ENCODE results near the gene SPHK2.
"Not testable (repeated sequence)": the region's sequence is repeated elsewhere in the genome, so short reads cannot be mapped to it uniquely, and the experiment has no call there.

SPHK2 gene

GRCh38 chr19:48637948-48638830, 18.9 kb downstream of the SPHK2 start:
- peak; percentile 78 for DNase-seq

DNA sequence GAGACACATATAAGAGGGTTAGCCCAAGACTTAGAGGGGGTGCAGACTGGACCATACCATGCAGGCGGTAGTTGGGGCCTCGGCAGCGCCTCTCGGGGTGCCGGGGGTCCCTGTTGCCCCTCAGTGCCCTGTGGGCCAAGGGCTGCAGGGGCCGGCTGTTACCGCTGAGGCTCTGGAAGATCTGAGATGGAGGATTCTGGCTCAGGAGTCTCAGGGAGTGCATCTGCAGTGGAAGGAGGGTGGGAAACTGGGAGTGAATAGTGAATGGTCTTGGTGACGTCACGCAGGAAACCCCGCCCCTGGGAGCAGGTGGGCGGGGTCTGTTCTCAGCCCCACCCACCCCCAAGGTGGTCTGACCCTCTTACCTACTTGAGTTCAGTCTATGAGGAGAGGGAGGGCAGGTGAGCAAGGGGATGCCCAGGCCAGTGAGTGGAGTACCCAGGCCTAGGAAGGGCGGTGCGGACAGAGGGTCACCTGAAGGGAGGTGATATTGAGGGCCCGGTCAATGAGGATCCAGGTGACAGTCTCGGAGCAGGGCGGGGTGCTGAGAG, 19.6 kb downstream of the SPHK2 start:
- no peak for DNase-seq

DNA sequence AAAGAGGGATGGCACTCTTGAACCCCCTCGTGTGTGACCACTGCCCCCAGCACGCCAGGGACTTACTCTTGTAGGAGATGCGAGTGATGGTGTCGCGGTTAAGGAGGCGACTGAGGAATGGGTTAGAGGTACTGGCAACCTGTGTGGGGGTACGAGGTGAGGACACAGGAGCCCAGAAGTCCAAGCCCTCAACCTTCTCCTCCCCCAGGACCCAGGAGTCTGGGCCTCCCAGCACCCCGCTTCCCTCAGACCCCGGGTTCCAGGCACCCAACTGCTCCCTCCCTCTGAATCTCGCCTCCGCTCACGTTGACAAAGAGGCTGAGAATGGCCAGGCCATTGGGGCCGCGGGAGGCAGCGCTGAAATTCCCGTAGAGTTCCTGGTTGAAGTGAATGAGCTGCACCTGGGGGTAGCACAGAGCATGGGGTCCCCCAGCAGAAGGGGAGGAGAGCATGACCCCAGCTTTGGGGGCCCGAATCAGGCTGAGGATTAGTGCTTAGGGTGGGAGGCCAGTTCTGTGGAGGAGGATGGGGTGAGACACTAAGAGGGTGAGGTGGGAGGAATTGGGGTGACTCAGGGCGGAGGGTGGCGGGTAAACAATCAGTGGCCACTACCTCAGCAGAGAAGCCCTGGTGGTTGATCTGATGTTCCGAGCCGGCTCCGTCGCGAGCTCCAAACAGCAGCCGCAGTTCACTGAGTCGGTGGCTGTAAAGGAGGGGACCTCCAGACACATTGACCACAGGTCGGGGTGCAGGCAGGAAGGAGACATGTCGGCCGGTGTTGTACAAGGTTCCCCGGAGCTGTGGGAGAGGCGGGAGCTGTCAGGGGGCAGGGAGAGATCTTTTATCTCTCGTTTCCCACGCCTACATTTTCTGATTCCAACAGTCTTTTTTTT, 20.4 kb downstream of the SPHK2 start:
- no peak for DNase-seq

DNA sequence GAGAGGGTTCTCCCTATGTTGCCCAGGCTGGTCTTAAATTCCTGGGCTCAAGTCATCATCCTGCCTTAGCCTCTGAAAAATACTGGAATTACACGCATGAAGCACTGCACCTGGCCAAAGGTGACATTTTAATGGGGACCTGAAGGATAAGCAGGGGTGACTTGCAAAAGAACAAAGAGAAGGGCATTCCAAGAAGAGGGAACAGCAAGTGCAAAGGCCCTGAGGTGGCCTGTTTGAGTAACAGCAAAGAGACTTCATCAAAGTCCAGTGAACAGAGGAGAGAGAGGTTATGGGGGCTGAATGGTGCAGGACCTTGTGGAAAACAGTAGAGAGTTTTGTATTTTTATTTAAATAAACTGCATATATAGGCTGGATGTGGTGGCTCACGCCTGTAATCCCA, 22.5 kb downstream of the SPHK2 start:
- DNase-seq = no peak

DNA sequence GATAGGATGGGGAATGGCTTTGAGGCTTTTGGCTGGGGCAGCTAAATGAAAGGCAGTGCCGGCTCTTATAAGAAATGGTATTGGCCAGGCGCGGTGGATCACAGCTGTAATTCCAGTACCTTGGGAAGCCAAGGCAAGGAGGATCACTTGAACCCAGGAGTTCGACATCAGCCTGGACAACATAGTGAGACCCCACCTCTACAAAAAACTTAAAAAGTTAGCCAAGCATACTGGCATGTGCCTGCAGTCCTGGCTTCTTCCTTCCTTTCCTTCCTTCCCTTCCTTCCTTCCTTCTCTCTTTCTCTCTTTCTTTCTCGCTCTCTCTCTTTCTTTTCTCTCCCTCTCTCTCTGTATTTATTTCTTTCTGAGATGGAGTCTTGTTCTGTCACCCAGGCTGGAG, 23.6 kb downstream of the SPHK2 start:
- DNase-seq = no peak

DNA sequence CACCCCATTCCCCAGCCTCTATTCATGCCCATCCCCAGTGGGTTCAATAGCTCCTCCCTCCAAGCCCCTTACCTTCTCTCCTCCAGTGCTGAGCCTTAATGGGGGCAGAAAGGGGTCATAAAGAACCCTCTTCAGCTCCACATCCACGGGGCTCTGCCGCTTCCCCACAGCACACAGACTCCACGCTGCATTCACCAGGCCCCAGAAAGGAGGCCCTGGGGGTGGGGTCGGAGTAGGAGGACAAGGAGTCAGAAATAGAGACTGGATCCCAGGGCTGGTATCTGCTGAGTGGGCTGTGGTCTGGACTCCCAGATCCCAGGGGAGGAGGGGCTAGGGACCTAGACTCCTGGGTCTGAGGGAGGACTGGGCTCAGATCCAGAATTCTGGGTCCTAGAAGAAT, 25.0 kb downstream of the SPHK2 start:
- no peak for DNase-seq

GRCh38 chr19:48644839-48645619, 25.7 kb downstream of the SPHK2 start:
- peak; percentile 82 for DNase-seq

- no peak for DNase-seq
Measured at GRCh38 chr19:48645620-48646000, 26.3 kb downstream of the SPHK2 start.

- peak; percentile 94 for DNase-seq
Measured at GRCh38 chr19:48646001-48646721, 26.9 kb downstream of the SPHK2 start, which contains the start of gene CA11. Gene CA11 (minus strand): TSS chr19:48646187. CDS start chr19:48645632, 555 bp downstream.

DNA sequence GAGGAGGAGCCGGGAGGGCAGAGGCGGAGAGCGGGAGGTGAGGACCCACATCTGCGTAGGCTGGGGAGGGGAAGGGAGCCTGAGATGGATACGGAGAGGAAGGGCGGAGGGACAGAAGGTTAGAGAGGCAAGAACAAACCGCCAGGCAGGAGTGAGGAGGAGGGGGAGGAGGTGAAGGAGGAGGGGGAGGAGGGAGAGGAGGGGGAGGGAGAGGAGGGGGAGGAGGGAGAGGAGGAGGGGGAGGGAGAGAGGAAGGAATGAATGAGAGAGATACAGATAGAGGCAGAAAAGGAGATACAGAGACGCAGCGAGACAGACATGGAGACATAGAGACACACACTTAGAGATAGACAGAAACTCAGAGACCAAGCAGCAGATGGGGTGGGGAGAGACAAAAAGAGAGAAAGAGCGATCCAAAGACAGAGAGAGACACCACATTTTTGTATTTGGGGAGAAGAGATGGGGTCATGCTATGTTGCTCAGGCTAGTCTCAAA, 27.5 kb downstream of the SPHK2 start:
- DNase-seq = no peak

DNA sequence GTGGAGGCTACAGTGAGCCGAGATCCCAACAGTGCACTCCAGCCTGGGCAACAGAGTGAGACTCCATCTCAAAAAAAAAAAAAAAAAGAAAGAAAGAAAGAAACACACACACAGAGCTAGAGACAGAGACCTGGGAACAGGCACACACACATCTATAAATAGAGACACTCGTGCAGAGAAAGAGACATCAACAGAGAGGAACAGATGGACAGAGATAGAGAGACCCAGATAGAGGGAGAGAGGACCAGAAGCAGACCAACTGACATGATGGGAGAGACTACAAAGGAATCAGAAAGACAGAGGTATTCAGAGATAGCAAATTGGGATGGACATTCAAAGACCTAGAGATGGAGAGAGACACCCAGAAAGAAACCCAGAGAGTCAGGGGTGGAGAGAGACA, 28.8 kb downstream of the SPHK2 start:
- DNase-seq = no peak

DNA sequence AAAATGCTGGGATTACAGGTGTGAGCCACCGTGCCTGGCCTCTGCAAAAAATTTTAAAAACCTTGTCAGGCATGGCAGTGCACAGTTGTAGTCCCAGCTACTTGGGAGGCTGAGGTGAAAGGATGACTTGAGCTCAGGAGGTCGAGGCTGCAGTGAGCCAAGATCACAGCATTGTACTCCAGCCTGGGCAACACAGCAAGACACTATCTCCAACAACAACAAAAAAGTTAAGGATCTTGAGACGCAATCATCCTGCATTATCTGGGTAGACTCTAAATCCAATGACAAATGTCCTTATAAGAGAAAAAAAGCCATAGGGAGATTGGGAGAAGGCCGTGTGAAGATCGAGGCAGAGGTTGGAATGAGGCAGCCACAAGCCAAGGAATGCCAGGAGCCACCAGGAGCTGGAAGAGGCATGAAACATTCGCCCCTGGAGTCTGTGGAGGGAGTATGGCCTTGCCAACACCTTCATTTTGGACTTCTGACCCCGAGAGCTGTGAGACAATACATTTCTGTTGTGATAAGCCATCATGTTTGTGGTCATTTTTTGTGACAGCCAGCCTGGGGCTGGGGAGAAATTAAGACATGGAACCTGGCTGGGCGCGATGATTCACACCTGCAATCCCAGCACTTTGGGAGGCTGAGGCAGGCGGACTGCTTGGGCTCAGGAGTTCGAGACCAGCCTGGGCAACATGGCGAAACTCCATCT, 31.8 kb downstream of the SPHK2 start:
- DNase-seq = no peak

DNA sequence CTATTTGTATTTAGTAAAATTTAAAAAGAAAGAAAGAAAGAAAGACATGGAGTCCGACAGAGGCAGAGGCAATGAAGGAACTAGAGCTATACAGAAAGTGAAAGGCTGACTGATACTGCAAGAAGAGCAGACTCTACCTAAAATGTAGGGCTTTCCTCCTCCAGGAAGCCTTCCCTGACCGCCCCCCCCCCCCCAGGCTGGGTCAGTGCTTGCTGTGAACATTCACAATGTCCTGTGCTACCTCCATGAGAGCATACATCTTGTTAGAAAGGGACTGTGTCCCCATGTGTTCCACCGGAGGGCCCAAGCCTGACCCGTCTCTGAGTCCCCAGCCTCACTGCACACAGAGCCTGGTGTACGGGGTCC, 32.4 kb downstream of the SPHK2 start:
- DNase-seq = no peak

DNA sequence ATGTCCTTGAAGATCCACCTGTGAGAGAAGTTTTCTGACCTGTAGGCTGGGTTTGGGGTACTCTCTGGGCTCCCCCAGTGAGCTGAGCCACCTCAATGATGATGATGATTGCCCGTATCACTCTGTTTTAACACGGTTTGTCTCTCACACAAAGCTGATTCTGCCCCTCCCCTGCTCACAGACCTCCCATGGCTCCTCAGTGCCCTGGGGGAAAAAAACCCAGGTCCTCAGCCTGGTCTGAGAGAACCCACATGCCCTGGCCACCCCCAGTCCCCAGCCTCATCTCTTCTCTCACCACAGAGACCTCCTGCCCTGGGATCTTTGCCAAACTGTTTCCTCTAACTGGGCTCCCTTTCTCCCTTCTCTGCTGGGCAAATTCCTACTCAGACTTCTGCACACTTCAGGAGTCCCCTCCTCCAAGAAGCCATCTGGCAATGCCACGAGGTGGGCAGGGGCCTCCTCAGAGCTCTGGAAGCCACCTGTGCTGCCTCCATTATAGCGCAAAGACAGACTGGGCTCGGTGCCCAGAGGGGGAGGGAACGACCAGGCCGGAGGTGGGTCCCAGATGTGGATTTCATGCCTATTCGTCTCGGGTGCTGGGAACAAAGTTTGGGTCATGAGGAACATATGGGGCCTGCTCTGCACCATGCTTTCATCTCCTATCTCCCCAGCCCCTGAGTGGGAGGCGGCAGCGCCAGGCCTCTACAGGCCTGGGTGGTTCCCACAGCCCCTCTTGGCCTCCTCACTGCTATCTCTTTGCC, 35.2 kb downstream of the SPHK2 start:
- DNase-seq = no peak

DNA sequence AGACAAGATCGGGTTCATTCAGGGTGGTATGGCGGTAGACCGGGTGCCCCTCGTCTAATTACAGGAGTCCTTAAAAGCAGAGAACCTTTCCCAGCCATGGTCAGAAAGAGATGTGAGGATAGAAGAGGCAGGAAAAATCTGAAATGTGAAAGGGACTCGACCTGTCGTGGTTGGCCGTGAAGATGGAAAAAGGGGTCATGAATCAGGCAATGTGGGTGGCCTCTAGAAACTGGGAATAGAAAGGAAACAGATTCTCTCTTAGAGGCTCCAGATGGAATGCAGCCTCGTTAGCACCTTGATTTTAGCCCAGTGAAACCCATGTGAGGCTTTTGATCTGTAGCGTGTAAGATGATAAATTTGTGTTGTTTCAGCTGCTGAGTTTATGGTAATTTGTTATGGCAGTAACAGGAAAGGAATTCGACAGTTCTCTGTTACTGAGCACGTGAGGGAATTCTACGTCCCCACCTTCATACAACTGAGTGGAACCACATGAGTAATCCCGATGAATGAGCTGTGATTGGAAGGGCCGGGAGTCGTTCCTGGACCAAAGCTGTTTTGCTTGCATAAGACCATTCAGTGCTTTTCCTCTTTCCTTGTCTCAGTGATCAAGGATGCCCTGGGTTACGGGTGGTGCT, 37.7 kb downstream of the SPHK2 start:
- DNase-seq = no peak

GRCh38 chr19:48657828-48658227, 38.5 kb downstream of the SPHK2 start:
- not testable (repeated sequence) for DNase-seq

DNA sequence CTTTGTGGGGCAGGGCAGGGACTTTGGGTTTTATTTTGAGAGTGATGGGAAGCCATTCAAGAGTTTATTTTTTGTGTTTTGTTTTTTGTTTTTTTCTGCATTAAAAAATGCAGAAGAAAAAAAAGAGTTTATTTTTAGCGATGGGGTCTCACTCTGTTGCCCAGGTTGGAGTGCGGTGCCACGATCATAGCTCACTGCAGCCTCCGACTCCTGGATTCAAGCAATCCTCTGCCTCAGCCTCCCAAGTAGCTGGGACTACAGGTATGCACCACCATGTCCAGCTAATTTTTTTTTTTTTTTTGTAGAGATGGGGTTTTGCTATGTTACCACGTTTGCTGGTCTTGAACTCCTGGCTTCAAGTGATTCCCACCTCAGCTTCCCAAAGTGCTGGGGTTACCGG, 39.2 kb downstream of the SPHK2 start:
- no peak for DNase-seq

- DNase-seq = no peak
Measured at GRCh38 chr19:48659768-48660167, 40.5 kb downstream of the SPHK2 start.

DNA sequence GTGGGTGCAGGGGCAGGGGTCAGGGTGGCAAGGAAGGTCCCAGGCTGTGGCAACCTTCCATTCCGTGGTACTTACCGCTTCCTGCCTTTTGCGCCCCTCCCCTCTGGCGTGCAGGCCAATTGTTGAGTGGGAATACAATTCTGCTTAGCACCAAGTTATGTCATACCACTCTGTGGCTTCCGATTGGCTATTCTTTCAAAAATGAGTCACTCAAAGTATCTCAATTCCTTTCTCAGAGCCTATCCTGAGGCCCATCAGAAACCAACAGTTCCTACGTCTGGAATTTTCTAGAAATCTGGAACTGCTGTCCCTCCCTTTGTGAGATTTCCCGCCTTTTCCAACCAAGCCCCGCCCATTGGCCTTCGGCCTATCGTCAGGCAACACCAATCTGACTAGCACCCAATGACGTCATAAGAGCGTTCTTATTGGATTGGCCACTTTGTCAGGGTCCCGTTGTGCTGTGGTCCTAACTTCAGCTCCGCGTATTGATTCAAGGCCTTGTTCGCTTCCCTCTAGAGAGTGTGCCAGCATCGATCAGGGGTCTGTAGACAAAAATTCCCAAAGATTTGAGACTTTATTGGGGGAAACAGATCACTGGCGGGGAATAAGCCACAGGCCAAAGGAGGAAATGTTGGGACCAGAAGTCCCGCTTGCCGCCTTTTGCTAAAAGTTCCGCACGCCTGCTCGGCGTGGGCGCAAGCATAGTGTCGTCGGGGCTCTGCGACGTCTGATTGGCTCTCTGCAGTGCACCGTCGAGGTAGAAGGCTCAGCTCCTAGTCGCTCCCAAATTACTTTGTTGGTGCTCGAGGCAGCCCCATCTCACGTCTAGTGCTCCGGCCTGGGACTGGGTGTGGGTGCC, 41.8 kb downstream of the SPHK2 start:
- DNase-seq = peak; percentile 90
